ENCODE measurements around the gene COMP.
"Not testable (repeated sequence)": the region's sequence is repeated elsewhere in the genome, so short reads cannot be mapped to it uniquely, and the experiment has no call there.

Gene COMP

DNA sequence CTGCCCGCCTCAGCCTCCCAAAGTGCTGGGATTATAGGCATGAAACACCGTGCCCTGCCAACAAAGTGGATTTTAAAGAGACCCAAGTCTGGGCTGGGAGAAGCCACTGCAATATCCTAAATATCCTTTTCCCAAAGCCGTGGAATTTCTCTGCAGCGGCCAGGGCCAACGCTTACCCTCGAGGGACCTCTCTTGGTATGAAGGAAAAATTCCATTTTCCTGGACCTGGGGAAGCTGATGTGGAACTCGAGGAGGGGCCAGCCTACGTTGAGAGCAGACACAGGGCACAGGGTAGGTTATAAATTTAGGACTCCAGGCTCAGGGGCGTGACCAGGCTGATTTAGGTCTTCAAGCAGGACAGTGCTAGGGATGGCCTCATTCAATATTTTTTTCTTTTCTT, 23.0 kb upstream of the COMP start:
- Histone ChIP-seq H3K27me3 (ENCODE audit: insufficient read depth, poor library complexity, severe bottlenecking) (no peaks in the 10 kb centered on the region), H3K4me3 (ENCODE audit: severe bottlenecking) (no peak overlapping the region), H3K4me1 (ENCODE audit: insufficient read depth, poor library complexity, severe bottlenecking) (peaks cover 6% of the 10 kb centered on the region), H3K9me3 (ENCODE audit: severe bottlenecking) (no peaks in the 10 kb centered on the region), H3K36me3 (ENCODE audit: low read depth) (no peaks in the 10 kb centered on the region), H3K27ac (ENCODE audit: poor library complexity, severe bottlenecking) (no peak overlapping the region)
- DNase-seq (ENCODE audit: low spot score) (no peak), ATAC-seq (ENCODE audit: low read depth) (no peak)
- TF ChIP-seq, protein P1, sequence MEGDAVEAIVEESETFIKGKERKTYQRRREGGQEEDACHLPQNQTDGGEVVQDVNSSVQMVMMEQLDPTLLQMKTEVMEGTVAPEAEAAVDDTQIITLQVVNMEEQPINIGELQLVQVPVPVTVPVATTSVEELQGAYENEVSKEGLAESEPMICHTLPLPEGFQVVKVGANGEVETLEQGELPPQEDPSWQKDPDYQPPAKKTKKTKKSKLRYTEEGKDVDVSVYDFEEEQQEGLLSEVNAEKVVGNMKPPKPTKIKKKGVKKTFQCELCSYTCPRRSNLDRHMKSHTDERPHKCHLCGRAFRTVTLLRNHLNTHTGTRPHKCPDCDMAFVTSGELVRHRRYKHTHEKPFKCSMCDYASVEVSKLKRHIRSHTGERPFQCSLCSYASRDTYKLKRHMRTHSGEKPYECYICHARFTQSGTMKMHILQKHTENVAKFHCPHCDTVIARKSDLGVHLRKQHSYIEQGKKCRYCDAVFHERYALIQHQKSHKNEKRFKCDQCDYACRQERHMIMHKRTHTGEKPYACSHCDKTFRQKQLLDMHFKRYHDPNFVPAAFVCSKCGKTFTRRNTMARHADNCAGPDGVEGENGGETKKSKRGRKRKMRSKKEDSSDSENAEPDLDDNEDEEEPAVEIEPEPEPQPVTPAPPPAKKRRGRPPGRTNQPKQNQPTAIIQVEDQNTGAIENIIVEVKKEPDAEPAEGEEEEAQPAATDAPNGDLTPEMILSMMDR (IDR thresholded peaks at IDR 0.05; ENCODE audit: poor library complexity, severe bottlenecking) = no peak

DNA sequence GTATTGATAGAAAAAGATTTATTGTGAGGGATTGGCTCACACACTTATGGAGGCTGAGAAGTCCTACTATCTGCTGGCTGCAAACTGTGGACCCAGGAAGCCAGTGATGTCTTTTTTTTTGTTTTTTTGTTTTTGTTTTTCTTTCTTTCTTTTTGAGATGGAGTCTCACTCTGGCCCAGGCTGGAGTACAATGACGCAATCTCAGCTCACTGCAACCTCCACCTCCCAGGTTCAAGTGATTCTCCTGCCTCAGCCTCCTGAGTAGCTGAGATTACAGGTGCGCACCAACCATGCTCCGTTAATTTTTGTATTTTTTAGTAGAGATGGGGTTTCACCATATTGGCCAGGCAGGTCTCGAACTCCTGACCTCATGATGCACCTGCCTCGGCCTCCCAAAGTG, 20.5 kb upstream of the COMP start:
- DNase-seq (ENCODE audit: low spot score); H3K27me3 ChIP-seq (ENCODE audit: insufficient read depth, poor library complexity, severe bottlenecking); H3K36me3 ChIP-seq (ENCODE audit: low read depth); H3K27ac ChIP-seq (ENCODE audit: poor library complexity, severe bottlenecking); H3K9me3 ChIP-seq (ENCODE audit: severe bottlenecking); ATAC-seq (ENCODE audit: low read depth); H3K4me1 ChIP-seq (ENCODE audit: insufficient read depth, poor library complexity, severe bottlenecking); H3K4me3 ChIP-seq (ENCODE audit: severe bottlenecking): not testable (repeated sequence)

DNA sequence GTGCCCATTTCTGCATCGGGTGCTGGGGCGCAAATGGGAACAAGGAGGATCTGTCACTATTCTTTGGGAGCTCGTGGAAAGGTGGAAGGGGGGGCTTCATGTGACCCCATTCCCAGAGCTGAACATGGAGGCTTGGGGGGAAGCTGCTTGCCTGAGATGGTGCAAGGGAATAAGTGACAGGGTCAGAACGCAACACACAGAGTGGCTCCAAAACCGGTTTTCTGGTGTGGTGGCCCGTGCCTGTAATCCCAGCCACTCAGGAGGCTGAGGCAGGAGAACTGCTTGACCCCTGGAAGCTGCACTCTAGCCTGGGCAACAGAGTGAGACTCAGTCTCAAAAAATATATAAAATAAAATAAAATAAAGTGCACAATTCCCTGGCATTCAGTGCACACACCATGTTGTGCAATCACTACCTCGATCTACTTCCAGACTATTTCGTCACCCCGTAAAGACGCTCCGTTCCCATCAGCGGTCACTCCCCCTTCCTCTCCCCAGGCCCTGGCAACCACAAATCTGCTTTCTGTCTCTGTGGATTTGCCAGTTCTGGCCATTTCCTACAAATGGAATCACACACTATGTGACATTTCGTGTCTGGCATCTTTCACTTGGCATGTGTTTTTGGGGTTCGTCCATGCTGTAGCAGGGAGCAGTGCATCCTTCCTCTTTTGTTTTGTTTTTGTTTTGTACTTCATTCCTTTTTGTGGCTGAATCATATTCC, 18.2 kb upstream of the COMP start:
- TF ChIP-seq, protein P1 (IDR thresholded peaks at IDR 0.05; ENCODE audit: poor library complexity, severe bottlenecking) = no peak
- ATAC-seq (ENCODE audit: low read depth) (peak; percentile 68), DNase-seq (ENCODE audit: low spot score) (no peak)
- no peaks in the 10 kb centered on the region for H3K27me3 ChIP-seq (ENCODE audit: insufficient read depth, poor library complexity, severe bottlenecking)
- H3K4me3 ChIP-seq (ENCODE audit: severe bottlenecking) = no peak overlapping the region
- H3K4me1 ChIP-seq (ENCODE audit: insufficient read depth, poor library complexity, severe bottlenecking) = peaks cover 7% of the 10 kb centered on the region
- H3K27ac ChIP-seq (ENCODE audit: poor library complexity, severe bottlenecking) = no peak overlapping the region
- H3K9me3 ChIP-seq (ENCODE audit: severe bottlenecking) = no peaks in the 10 kb centered on the region
- H3K36me3 ChIP-seq (ENCODE audit: low read depth) = no peaks in the 10 kb centered on the region

DNA sequence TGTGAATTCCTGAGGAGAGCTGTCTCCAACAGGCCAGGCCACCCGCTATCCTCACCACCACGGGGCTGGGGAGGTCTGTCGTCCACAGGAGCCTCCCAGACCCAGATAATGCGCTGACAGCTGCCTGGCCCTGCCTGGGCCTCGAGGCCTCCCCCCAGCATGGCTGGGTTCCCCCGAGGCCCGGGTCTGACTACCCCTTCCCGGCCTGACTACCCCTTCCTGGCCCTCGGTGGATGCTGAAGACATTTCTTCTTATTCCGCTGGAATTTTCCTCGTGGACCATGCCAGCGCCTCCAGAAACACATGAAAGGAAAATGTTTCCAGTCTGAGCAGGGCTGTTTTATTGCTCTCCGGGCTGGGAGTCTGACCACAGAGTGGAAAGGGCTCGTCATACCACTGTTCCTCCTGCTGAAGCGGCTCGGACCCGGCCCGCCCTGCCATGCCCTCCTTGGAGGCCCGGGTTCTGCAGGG, 16.8 kb upstream of the COMP start:
- ATAC-seq (ENCODE audit: low read depth) = no peak
- peaks cover 7% of the 10 kb centered on the region for H3K4me1 ChIP-seq (ENCODE audit: insufficient read depth, poor library complexity, severe bottlenecking)
- DNase-seq (ENCODE audit: low spot score) = no peak
- H3K36me3 ChIP-seq (ENCODE audit: low read depth) = no peaks in the 10 kb centered on the region
- TF ChIP-seq, protein P1 (IDR thresholded peaks at IDR 0.05; ENCODE audit: poor library complexity, severe bottlenecking) = no peak
- no peaks in the 10 kb centered on the region for H3K27me3 ChIP-seq (ENCODE audit: insufficient read depth, poor library complexity, severe bottlenecking)
- no peak overlapping the region for H3K4me3 ChIP-seq (ENCODE audit: severe bottlenecking)
- H3K27ac ChIP-seq (ENCODE audit: poor library complexity, severe bottlenecking) = no peak overlapping the region
- no peaks in the 10 kb centered on the region for H3K9me3 ChIP-seq (ENCODE audit: severe bottlenecking)

DNA sequence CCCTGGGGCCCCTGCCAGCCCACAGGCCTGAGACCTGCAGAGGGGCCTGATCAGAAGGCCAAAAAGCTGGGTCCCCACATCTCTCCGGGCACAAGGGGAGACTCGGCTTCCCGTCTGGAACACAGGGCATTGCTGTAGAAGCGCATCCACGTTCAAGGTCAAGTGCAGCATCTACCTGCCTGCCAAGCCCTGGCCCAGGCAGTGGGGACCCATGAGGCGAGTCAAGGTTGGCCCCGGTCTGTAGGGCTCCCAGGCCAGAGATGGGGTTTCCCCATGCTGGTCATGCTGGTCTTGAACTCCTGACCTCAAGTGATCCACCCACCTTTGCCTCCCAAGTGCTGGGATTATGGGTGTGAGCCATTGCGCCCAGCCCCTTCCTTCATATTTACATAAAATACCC, 13.5 kb upstream of the COMP start:
- Histone ChIP-seq H3K27me3 (ENCODE audit: insufficient read depth, poor library complexity, severe bottlenecking) (no peaks in the 10 kb centered on the region), H3K27ac (ENCODE audit: poor library complexity, severe bottlenecking) (no peak overlapping the region), H3K4me3 (ENCODE audit: severe bottlenecking) (no peak overlapping the region), H3K36me3 (ENCODE audit: low read depth) (no peaks in the 10 kb centered on the region), H3K4me1 (ENCODE audit: insufficient read depth, poor library complexity, severe bottlenecking) (peaks cover 7% of the 10 kb centered on the region), H3K9me3 (ENCODE audit: severe bottlenecking) (no peaks in the 10 kb centered on the region)
- TF ChIP-seq, protein P1 (IDR thresholded peaks at IDR 0.05; ENCODE audit: poor library complexity, severe bottlenecking) = no peak
- no peak for ATAC-seq (ENCODE audit: low read depth)
- DNase-seq (ENCODE audit: low spot score) = no peak
